PC-3 (cell line): Measurements from ENCODE around the gene CPEB4. TPM values are rescaled to one million over a fixed set of nuclear protein-coding genes. Genes with fewer than 3 reads are reported as not detected.

Source experiments
- ATAC-seq: fragments of 200-7000 bp; cut with Tn5 transposase; 2 replicates; pipeline ENCODE4 v1.9.1; 2020; ENCODE audit warnings: mild to moderate bottlenecking, moderate library complexity
- BruUV-seq: library from RNA; stranded (reverse); fragments of 400-500 nt; replicated peaks from 2 replicates; lab custom pipeline; 2021; lab: Mats Ljungman, UMichigan
- CTCF ChIA-PET: fragments of 300-600 bp; sonication (Branson Sonifier 250); formaldehyde crosslinking; loops from one replicate; lab custom pipeline; 2022; ENCODE audit warnings: antibody characterized with exemption; lab: Charles Lee
- POLR2A ChIA-PET: fragments of 300-600 bp; sonication (Branson Sonifier 250); formaldehyde crosslinking; loops from one replicate; lab custom pipeline; 2022; ENCODE audit warnings: antibody characterized with exemption; ENCODE audit not compliant: unreplicated experiment; lab: Charles Lee
- DNase-seq: peaks from one replicate; pipeline ENCODE4 v3.0.0-alpha.2; 2015
- H2AFZ ChIP-seq: fragments of 300-600 bp; sonication (generic); 2 replicates; pipeline ENCODE4 v1.6.0; 2016; ENCODE audit warnings: antibody characterized with exemption, low read length
- H3F3A ChIP-seq: fragments of 300-600 bp; sonication (generic); one replicate; pipeline ENCODE4 v1.6.0; 2017; ENCODE audit warnings: antibody characterized with exemption, low read length, control low read depth, mild to moderate bottlenecking; ENCODE audit not compliant: unreplicated experiment
- H3K27ac ChIP-seq: fragments of 300-600 bp; sonication (generic); 2 replicates; pipeline ENCODE4 v1.5.1; 2016; ENCODE audit warnings: mild to moderate bottlenecking, low read length
- H3K27me3 ChIP-seq: fragments of 300-600 bp; sonication (generic); 2 replicates; pipeline ENCODE4 v1.6.1; 2016; ENCODE audit warnings: low read length, mixed read lengths
- H3K36me3 ChIP-seq: fragments of 300-600 bp; sonication (generic); 2 replicates; pipeline ENCODE4 v1.6.1; 2016; ENCODE audit warnings: low read depth, mixed run types, low read length, mixed read lengths
- H3K4me1 ChIP-seq: fragments of 300-600 bp; sonication (generic); 2 replicates; pipeline ENCODE4 v1.5.1; 2016; ENCODE audit warnings: low read length; ENCODE audit not compliant: insufficient read depth
- H3K4me2 ChIP-seq: fragments of 300-600 bp; sonication (generic); 2 replicates; pipeline ENCODE4 v1.6.0; 2016; ENCODE audit warnings: low read length
- H3K4me3 ChIP-seq: fragments of 300-600 bp; sonication (generic); 2 replicates; pipeline ENCODE4 v1.5.1; 2016; ENCODE audit warnings: mild to moderate bottlenecking, low read length, mixed read lengths
- H3K79me2 ChIP-seq: fragments of 300-600 bp; sonication (generic); 2 replicates; pipeline ENCODE4 v1.6.1; 2017; ENCODE audit warnings: low read length, mixed read lengths
- H3K9ac ChIP-seq: fragments of 300-600 bp; sonication (generic); 2 replicates; pipeline ENCODE4 v1.6.0; 2016; ENCODE audit warnings: mild to moderate bottlenecking, low read length
- H3K9me2 ChIP-seq: fragments of 300-600 bp; sonication (generic); replicated peaks from 2 replicates; pipeline ENCODE4 v1.6.1; 2016; ENCODE audit warnings: mixed run types, low read length, mixed read lengths
- H3K9me3 ChIP-seq: fragments of 300-600 bp; sonication (generic); 2 replicates; pipeline ENCODE4 v1.6.1; 2016; ENCODE audit warnings: low read length, mixed read lengths
- H4K20me1 ChIP-seq: fragments of 300-600 bp; sonication (generic); 2 replicates; pipeline ENCODE4 v1.6.1; 2016; ENCODE audit warnings: low read length, mixed read lengths
- CTCF ChIP-seq: fragments of 300-600 bp; sonication (generic); conservative IDR thresholded peaks from 2 replicates; pipeline ENCODE4 v1.5.1; 2017; ENCODE audit warnings: antibody characterized with exemption, low read depth, mild to moderate bottlenecking, low read length
- EZH2 ChIP-seq: fragments of 300-600 bp; sonication (generic); IDR thresholded peaks from one replicate; pipeline ENCODE4 v1.6.1; 2017; ENCODE audit warnings: antibody characterized with exemption, mild to moderate bottlenecking, low read length; ENCODE audit not compliant: unreplicated experiment
- EZH2phosphoT487 ChIP-seq: fragments of 300-600 bp; sonication (generic); IDR thresholded peaks from 2 replicates; pipeline ENCODE4 v1.6.1; 2018; ENCODE audit warnings: mild to moderate bottlenecking, antibody characterized with exemption, low read length, borderline replicate concordance
- intact Hi-C: fragments of 100-400 bp; cut with micrococcal nuclease; formaldehyde crosslinking; loops from 2 replicates; pipeline ENCODE4 v1.9.0; 2023
- total RNA-seq: library from RNA; depleted of rRNA; stranded (reverse); fragments of >200 nt; gene quantifications from 2 replicates; pipeline ENCODE4 v1.2.3, GENCODE V29; 2014; rRNA removed

The CPEB4 gene
- total RNA-seq, 1 experiment from 2014 or later, result 37.0 TPM

GRCh38 chr5:174008922-174009321, 120.8 kb downstream of the CPEB4 start:
- CTCF ChIA-PET, result no interaction called here
- POLR2A ChIA-PET, result no interaction called here
- no TSS peak for BruUV-seq

GRCh38 chr5:174010365-174010764, 122.2 kb downstream of the CPEB4 start:
- no peaks in the 10 kb centered on the region for H4K20me1 ChIP-seq
- no peaks in the 10 kb centered on the region for H3F3A ChIP-seq
- no peak overlapping the region for H3K4me2 ChIP-seq
- DNase-seq (no peak), ATAC-seq (no peak)
- no peak overlapping the region for H3K9ac ChIP-seq
- H2AFZ ChIP-seq, result no peak overlapping the region
- no peaks in the 10 kb centered on the region for H3K9me3 ChIP-seq
- no TSS peak for BruUV-seq
- TF ChIP-seq CTCF, result no peak
- TF ChIP-seq EZH2phosphoT487, result no peak
- no peak for TF ChIP-seq EZH2
- H3K27ac ChIP-seq, result no peak overlapping the region
- no peaks in the 10 kb centered on the region for H3K36me3 ChIP-seq
- H3K4me3 ChIP-seq, result no peak overlapping the region
- CTCF ChIA-PET, result no interaction called here
- POLR2A ChIA-PET, result no interaction called here
- peaks cover 49% of the 10 kb centered on the region for H3K27me3 ChIP-seq
- no peaks in the 10 kb centered on the region for H3K9me2 ChIP-seq
- H3K79me2 ChIP-seq, result no peaks in the 10 kb centered on the region
- intact Hi-C loops, result no loop called here
- H3K4me1 ChIP-seq, result no peaks in the 10 kb centered on the region

More at GRCh38 chr5:174008922-174009321, 120.8 kb downstream of the CPEB4 start:
- Histone ChIP-seq H2AFZ (no peak overlapping the region), H3K36me3 (no peaks in the 10 kb centered on the region), H3K79me2 (no peaks in the 10 kb centered on the region), H3K4me2 (no peak overlapping the region), H3K4me3 (no peak overlapping the region), H4K20me1 (no peaks in the 10 kb centered on the region), H3K4me1 (no peaks in the 10 kb centered on the region), H3K9me3 (no peaks in the 10 kb centered on the region), H3K9me2 (no peaks in the 10 kb centered on the region), H3K27me3 (peaks cover 55% of the 10 kb centered on the region), H3F3A (no peaks in the 10 kb centered on the region), H3K27ac (no peak overlapping the region), H3K9ac (no peak overlapping the region)
- ATAC-seq (no peak), DNase-seq (no peak)
- no peak for TF ChIP-seq CTCF
- intact Hi-C loops, result loop anchor here (10.0 kb wide), 1 partner anchor 56 kb away; no protein-coding TSS in a partner anchor

- H3K9me3 ChIP-seq, result no peaks in the 10 kb centered on the region
- H3K9ac ChIP-seq, result no peak overlapping the region
- H3K27me3 ChIP-seq, result peaks cover 39% of the 10 kb centered on the region
- no peaks in the 10 kb centered on the region for H3K9me2 ChIP-seq
- H3K4me3 ChIP-seq, result no peak overlapping the region
- H3K79me2 ChIP-seq, result no peaks in the 10 kb centered on the region
- no peak overlapping the region for H2AFZ ChIP-seq
- DNase-seq (no peak), ATAC-seq (no peak)
- H3F3A ChIP-seq, result no peaks in the 10 kb centered on the region
- H3K4me2 ChIP-seq, result no peak overlapping the region
- ChIA-PET POLR2A (no interaction called here), CTCF (no interaction called here)
- intact Hi-C loops, result no loop called here
- H3K36me3 ChIP-seq, result no peaks in the 10 kb centered on the region
- no peak overlapping the region for H3K27ac ChIP-seq
- no peaks in the 10 kb centered on the region for H3K4me1 ChIP-seq
- no TSS peak for BruUV-seq
- H4K20me1 ChIP-seq, result no peaks in the 10 kb centered on the region
- TF ChIP-seq EZH2, result no peak
- TF ChIP-seq CTCF, result no peak
- TF ChIP-seq EZH2phosphoT487, result no peak
Observed at GRCh38 chr5:174011441-174011840, 123.3 kb downstream of the CPEB4 start.

Other genes with a start within 250 kb of the CPEB4 start
- not detected in 2 replicates for gene C5orf47, start 100.8 kb downstream of the CPEB4 start, total RNA-seq
- gene NSG2, start 157.4 kb downstream of the CPEB4 start, total RNA-seq, result 0.07 TPM in 1 of 2 replicates, not detected in the other